Aorta (tissue), 5 donors: ENCODE data around the gene CYSLTR2. TPM values are rescaled to one million over a fixed set of nuclear protein-coding genes. Genes with fewer than 3 reads are reported as not detected.
A peak's percentile ranks its signal among the peaks of the same experiment; 100 is the strongest.

Experiments used
- ATAC-seq: fragments of 200-7000 bp; cut with Tn5 transposase; one replicate; pipeline ENCODE4 v1.9.1; 2022; ENCODE audit warnings: moderate library complexity; ENCODE audit not compliant: low FRiP score
- DNase-seq, 2 donors: peaks; one replicate each; pipeline ENCODE4 v3.0.0-alpha.2; 2020
- H3K27ac ChIP-seq, 2 donors: one replicate each; pipeline ENCODE4 v1.5.1; 2013; ENCODE audit warnings: low read length in 2 of 2, mild to moderate bottlenecking in 2 of 2, moderate library complexity in 2 of 2, control low read depth in 1 of 2, inconsistent platforms in 1 of 2, low read depth in 1 of 2
- H3K27me3 ChIP-seq, 2 donors: one replicate each; pipeline ENCODE4 v1.6.1; 2013; ENCODE audit warnings: control low read depth in 1 of 2, low read length in 1 of 2, mild to moderate bottlenecking in 1 of 2, moderate library complexity in 1 of 2; ENCODE audit not compliant: insufficient read depth in 2 of 2, control insufficient read depth in 1 of 2
- H3K36me3 ChIP-seq, 2 donors: one replicate each; pipeline ENCODE4 v1.6.1; 2013; ENCODE audit warnings: control low read depth in 1 of 2, low read length in 1 of 2, mild to moderate bottlenecking in 1 of 2; ENCODE audit not compliant: insufficient read depth in 2 of 2, control insufficient read depth in 1 of 2
- H3K4me1 ChIP-seq, 2 donors: one replicate each; pipeline ENCODE4 v1.6.1; 2013; ENCODE audit warnings: low read length in 2 of 2, control low read depth in 1 of 2, mild to moderate bottlenecking in 1 of 2, moderate library complexity in 1 of 2; ENCODE audit not compliant: insufficient read depth in 2 of 2, control insufficient read depth in 1 of 2
- H3K4me3 ChIP-seq, 2 donors: one replicate each; pipeline ENCODE4 v1.5.1; 2013; ENCODE audit warnings: low read length in 2 of 2, control low read depth in 1 of 2, mild to moderate bottlenecking in 1 of 2
- H3K9me3 ChIP-seq: one replicate; pipeline ENCODE4 v1.6.1; 2013; ENCODE audit warnings: mild to moderate bottlenecking, low read length; ENCODE audit not compliant: control insufficient read depth
- WGBS, 2 donors: extraction: QIAGEN DNeasy Blood & Tissue Kit; methylation state at CpG; one replicate each; pipeline ENCODE4 v1.1.7; 2013; 5-methylcytosine and 5-hydroxymethylcytosine counted together
- intact Hi-C, 2 donors: fragments of 100-400 bp; cut with DNase I; formaldehyde crosslinking; loops; one replicate each; pipeline versions ENCODE4 v1.14.2 to v1.15.0; 2022
- polyA plus RNA-seq, 2 donors: library from polyadenylated mRNA; stranded (reverse); fragments of 200-250 nt; gene quantifications; one replicate each; pipeline ENCODE4 v1.2.3, GENCODE V29; 2013
- total RNA-seq, 2 donors: library from RNA; stranded (reverse); fragmentation: NEBNext Ultra II Directional; extraction: Animal tissue kit (Norgen Biotek cat#: 25700); gene quantifications; one replicate each; pipeline ENCODE4 v1.2.1, GENCODE V29; 2021
- donor health status: healthy with polysubstance abuse.
- donor health status: Bipolar disorder and iron deficiency.
- donor health status: DM: no; HTN: no; CAD: no.
- donor health status: DM: no; HTN: no; CAD: no.
- donor health status: DM: yes; HTN: yes; CAD: no.

CYSLTR2 gene
- total and polyA plus RNA-seq, 4 donors = 0.88 to 1.7 (median 1.1) TPM

DNA sequence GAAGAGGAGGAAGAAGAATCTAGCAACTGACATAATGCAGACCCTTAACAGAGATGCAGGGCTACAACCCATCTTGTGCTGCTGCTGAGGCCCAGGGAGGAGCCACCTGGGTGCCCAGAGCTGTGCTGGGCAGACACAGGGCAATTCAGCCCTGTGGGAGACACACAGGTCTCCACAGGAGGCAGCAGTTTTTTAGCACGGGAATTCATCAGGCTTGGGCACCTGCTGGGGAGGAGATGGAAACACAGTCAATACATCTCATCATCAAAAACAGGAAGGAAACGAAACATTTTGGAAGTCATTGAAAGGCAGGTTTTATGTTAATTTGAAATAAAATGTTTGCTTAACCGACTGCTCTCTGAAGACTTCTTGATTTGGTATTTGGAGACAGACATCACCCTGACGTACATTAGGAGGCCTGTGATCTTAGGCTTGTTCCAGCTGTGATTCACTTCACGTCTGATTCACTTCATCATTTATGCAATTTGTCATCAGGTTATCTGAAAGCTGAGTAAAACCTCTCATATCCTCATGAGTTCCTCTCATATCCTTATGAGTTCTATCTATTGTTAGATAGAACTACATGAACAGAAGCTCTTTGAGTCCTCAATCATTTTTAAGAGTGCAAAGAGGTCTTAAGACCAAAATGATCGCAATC is 77.4 kb downstream of the CYSLTR2 start:
- 79 to 83% methylated on average over 6 of the region's 6 CpGs for WGBS, 2 donors
- no peak for ATAC-seq
- DNase-seq = no peak
- H3K36me3 ChIP-seq = no peaks in the 10 kb centered on the region
- intact Hi-C loops = no loop called here
- H3K4me1 ChIP-seq = no peaks in the 10 kb centered on the region
- H3K9me3 ChIP-seq = no peaks in the 10 kb centered on the region
- no peak overlapping the region for H3K27ac ChIP-seq
- H3K27me3 ChIP-seq = no peaks in the 10 kb centered on the region
- H3K4me3 ChIP-seq = no peak overlapping the region

DNA sequence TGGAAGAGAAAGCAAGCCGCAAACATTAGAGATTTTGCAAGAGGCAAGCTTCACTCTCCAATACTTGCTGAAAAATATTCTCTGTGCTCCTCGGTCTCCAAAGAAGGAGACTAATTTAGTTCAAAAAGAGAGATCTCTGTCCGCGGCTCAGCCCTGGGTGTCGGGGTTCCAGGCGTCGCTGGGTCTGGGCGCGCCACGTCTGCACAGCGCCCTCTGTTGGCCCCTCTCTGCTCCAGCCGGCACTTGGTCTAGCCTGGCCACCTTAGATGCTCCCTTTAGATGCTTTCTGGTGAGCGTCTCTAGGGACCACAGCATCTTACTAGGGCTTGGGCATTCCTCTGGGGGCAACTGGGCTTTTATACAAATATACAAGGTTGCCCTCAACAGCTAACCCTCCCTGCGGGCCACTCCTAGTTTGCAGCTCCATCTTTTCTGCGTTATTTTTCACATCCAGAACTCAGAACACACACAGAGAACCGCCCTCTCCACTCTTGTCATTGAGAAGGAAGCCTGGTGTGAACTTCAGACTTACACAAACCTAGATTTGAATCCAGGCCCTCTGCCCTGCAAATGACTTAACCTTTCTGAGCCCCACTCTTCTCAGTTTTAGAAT is 78.3 kb downstream of the CYSLTR2 start:
- no peaks in the 10 kb centered on the region for H3K27me3 ChIP-seq
- intact Hi-C loops = no loop called here
- H3K4me3 ChIP-seq = no peak overlapping the region
- 60 to 63% methylated on average over 16 of the region's 16 CpGs for WGBS, 2 donors
- DNase-seq (peak; percentile 56 to 84), ATAC-seq (peak; percentile 70)
- H3K4me1 ChIP-seq = no peaks in the 10 kb centered on the region
- no peaks in the 10 kb centered on the region for H3K36me3 ChIP-seq
- no peaks in the 10 kb centered on the region for H3K9me3 ChIP-seq
- H3K27ac ChIP-seq = no peak overlapping the region

DNA sequence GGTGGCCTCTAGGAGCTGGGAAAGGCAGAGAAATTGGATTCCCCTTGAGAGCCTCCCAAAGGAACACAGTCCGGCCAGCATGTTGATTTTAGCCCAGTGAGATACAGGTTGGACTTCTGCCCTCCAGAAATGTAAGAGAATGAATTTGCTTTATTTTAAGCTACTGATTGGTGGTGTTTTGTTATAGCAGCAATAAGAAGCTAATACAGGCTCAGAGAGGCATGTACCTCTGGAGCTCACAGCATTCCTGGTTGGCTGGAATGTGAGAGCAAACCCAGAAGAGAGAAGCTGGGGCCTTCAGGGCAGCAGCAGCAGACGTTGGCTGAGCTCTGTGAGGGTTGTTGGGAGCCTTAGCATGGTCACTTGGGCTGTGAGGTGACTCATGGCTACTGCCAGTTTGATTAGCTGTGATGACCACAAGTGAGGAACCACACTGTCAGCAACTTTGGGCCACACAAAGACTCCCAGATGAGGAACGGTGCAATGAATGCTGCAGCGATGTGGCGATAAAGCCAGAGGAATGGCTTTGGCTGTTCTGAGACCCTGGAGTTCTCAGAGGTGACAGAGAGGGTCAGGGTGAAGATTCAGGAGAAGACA is 80.1 kb downstream of the CYSLTR2 start:
- 87% methylated on average over 5 of the region's 5 CpGs for WGBS, 2 donors
- intact Hi-C loops = no loop called here

DNA sequence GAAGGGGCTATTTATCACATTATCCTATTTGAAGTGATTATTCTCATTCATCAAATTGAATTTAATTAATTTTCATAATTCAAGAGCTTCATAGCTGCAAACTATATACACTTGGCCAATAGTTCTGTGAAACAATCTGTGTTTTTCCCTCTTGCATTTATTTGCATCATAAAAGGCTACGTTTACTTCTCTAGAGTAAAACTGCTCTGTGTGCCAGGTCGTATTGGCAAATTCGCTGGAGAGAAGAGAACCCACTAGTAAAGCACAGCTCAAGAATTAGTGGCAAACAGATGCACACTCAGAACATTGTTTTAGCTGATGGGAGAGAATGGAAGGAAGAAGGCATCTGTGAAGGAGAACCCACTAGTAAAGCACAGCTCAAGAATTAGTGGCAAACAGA is 81.8 kb downstream of the CYSLTR2 start:
- 80 to 85% methylated on average over 3 of the region's 3 CpGs for WGBS, 2 donors
- Histone ChIP-seq H3K4me1 (no peaks in the 10 kb centered on the region), H3K27me3 (no peaks in the 10 kb centered on the region), H3K4me3 (no peak overlapping the region), H3K9me3 (no peaks in the 10 kb centered on the region), H3K27ac (no peak overlapping the region), H3K36me3 (no peaks in the 10 kb centered on the region)
- ATAC-seq = no peak
- no peak for DNase-seq
- intact Hi-C loops = no loop called here

More for the DNA sequence above, 80.1 kb downstream of the CYSLTR2 start:
- no peaks in the 10 kb centered on the region for H3K27me3 ChIP-seq
- H3K36me3 ChIP-seq = no peaks in the 10 kb centered on the region
- ATAC-seq (no peak), DNase-seq (no peak)
- H3K4me3 ChIP-seq = no peak overlapping the region
- no peaks in the 10 kb centered on the region for H3K9me3 ChIP-seq
- H3K27ac ChIP-seq = no peak overlapping the region
- H3K4me1 ChIP-seq = no peaks in the 10 kb centered on the region

DNA sequence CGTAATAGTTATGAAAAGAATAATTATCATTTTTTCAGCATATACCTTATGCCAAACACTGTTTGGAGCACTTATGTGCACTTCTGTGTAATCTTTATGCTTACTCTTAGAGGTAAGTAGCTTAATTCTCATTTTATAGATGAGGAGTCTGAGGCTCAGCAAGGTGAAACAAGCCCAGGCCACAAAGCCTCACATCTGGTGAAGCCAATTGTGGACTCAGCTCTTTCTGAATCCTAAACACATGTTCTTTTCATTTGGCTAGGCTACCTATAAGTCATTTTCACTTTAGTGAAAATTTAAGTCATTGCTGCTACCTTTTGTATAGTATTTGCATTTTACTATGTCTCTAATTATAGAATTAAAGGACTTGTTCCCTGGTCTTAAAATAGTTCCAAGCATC is 84.0 kb downstream of the CYSLTR2 start:
- Histone ChIP-seq H3K36me3 (no peaks in the 10 kb centered on the region), H3K27me3 (no peaks in the 10 kb centered on the region), H3K4me1 (no peaks in the 10 kb centered on the region), H3K27ac (no peak overlapping the region), H3K4me3 (no peak overlapping the region), H3K9me3 (no peaks in the 10 kb centered on the region)
- WGBS, 2 donors = 90 to 95% methylated on average over 1 of the region's 1 CpG
- ATAC-seq (no peak), DNase-seq (no peak)
- intact Hi-C loops = no loop called here

DNA sequence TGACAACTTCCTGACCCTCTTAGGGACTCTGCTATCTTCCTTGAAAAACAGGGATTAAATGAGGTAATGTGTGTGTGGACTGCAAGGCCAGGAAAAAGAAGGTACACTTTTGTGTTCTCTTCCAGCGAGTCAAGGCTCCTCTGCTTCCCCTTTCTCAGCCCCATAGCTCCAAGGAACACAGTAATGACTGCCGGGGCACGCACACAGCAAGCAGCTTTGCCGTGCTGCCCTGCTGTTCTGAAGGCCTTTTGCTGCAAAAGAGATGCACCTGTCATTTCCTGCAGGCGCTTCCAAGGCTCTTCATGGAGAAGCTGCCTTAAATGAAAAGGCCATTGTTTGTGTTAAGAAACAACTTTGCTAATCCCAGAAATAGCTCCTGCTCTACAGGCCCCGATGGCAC is 84.6 kb downstream of the CYSLTR2 start:
- intact Hi-C loops = no loop called here
- Histone ChIP-seq H3K4me1 (no peaks in the 10 kb centered on the region), H3K4me3 (no peak overlapping the region), H3K36me3 (no peaks in the 10 kb centered on the region), H3K27ac (no peak overlapping the region), H3K27me3 (no peaks in the 10 kb centered on the region), H3K9me3 (no peaks in the 10 kb centered on the region)
- no peak for DNase-seq
- 57 to 58% methylated on average over 6 of the region's 6 CpGs for WGBS, 2 donors
- ATAC-seq = no peak

DNA sequence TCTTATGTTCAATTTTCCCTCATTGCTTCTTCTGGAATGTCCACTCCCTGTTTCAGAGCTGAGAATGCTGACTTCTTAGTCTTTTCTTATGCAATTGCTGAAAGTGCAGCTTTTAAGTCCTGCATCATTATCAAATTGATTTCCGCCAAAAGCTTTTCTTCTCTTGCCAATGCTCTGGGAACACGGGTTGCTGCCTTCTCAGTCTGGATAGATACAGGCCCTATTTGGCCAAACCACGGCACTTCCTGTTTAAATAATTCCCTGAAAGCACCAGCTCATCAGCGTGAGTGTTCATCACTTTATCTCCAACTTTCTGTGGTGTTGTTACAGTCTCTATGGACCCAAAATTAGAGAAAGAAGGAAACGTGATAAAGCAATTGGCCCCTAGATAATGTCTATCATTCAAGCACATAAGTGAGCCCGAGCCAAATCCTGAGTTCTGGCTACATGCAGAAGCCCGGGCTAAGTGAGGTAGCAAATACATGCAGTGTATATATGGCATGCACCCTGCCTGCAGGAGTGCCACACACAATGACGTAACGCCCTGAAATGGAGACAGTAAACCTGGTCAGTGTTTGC is 85.7 kb downstream of the CYSLTR2 start:
- Histone ChIP-seq H3K4me1 (no peaks in the 10 kb centered on the region), H3K27me3 (no peaks in the 10 kb centered on the region), H3K36me3 (no peaks in the 10 kb centered on the region), H3K27ac (no peak overlapping the region), H3K9me3 (no peaks in the 10 kb centered on the region), H3K4me3 (no peak overlapping the region)
- WGBS, 2 donors = 55 to 60% methylated on average over 9 of the region's 9 CpGs
- intact Hi-C loops = no loop called here
- DNase-seq (no peak), ATAC-seq (no peak)

DNA sequence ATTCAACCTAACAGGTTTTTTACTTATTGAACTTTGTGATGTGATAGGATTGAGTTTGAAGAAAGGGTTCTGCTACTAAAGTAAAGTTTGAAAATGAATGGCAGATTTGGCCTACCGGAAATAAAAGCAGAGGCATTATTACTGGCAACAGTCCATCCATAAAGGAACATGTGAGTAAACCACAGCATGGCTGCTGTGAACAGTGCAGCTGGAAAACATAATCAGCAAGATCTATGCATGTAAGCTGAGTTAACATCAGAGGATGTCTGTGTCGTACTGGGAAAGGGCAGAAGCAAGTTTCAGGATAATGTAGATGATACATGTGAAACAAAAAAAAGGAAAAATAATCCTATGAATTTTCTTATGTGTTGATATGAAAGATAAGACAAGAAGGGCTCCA is 87.6 kb downstream of the CYSLTR2 start:
- ATAC-seq (no peak), DNase-seq (no peak)
- H3K4me1 ChIP-seq = no peaks in the 10 kb centered on the region
- H3K27ac ChIP-seq = no peak overlapping the region
- no peaks in the 10 kb centered on the region for H3K27me3 ChIP-seq
- WGBS, 2 donors = 19 to 27% methylated on average over 2 of the region's 2 CpGs
- no peak overlapping the region for H3K4me3 ChIP-seq
- intact Hi-C loops = loop anchor here in 1 of 2 donors (10.0 kb wide), 1 partner anchor 137 kb away; no protein-coding TSS in a partner anchor
- H3K9me3 ChIP-seq = no peaks in the 10 kb centered on the region
- no peaks in the 10 kb centered on the region for H3K36me3 ChIP-seq
